ENCODE measurements around the gene ODC1. TPM values are rescaled to one million over a fixed set of nuclear protein-coding genes. Genes with fewer than 3 reads are reported as not detected.
"Not testable (repeated sequence)": the region's sequence is repeated elsewhere in the genome, so short reads cannot be mapped to it uniquely, and the experiment has no call there.

The ODC1 gene
- total RNA-seq, 2 donors from 2014 or later = 104 to 123 TPM

GRCh38 chr2:10493634-10494281, 45.6 kb upstream of the ODC1 start:
- H3K4me1 ChIP-seq (ENCODE audit: control insufficient read depth in 1 of 2, low read depth in 2 of 2) = no peaks in the 10 kb centered on the region
- TF ChIP-seq CTCF (IDR thresholded peaks at IDR 0.05) = no peak
- H3K4me3 ChIP-seq = no peak overlapping the region
- no peak for ATAC-seq (ENCODE audit: insufficient number of reproducible peaks, low FRiP score, low read depth)
- H3K27ac ChIP-seq = no peak overlapping the region
- no peaks in the 10 kb centered on the region for H3K27me3 ChIP-seq (replicated peaks; ENCODE audit: insufficient read depth)
- DNase-seq (ENCODE audit: low spot score) = no peak
- no peaks in the 10 kb centered on the region for H3K9me3 ChIP-seq
- H3K36me3 ChIP-seq = no peaks in the 10 kb centered on the region

GRCh38 chr2:10493075-10493633, 45.0 kb upstream of the ODC1 start:
- no peak overlapping the region for H3K27ac ChIP-seq
- TF ChIP-seq CTCF (IDR thresholded peaks at IDR 0.05) = no peak
- no peaks in the 10 kb centered on the region for H3K27me3 ChIP-seq (replicated peaks; ENCODE audit: insufficient read depth)

GRCh38 chr2:10490806-10491291, 42.7 kb upstream of the ODC1 start:
- DNase-seq (ENCODE audit: low spot score) (no peak), ATAC-seq (ENCODE audit: insufficient number of reproducible peaks, low FRiP score, low read depth) (no peak)
- Histone ChIP-seq H3K4me1 (ENCODE audit: control insufficient read depth in 1 of 2, low read depth in 2 of 2) (no peaks in the 10 kb centered on the region), H3K4me3 (no peak overlapping the region), H3K27me3 (replicated peaks; ENCODE audit: insufficient read depth) (no peaks in the 10 kb centered on the region), H3K36me3 (no peaks in the 10 kb centered on the region), H3K27ac (no peak overlapping the region), H3K9me3 (no peaks in the 10 kb centered on the region)
- no peak for TF ChIP-seq CTCF (IDR thresholded peaks at IDR 0.05)

More at GRCh38 chr2:10493075-10493633, 45.0 kb upstream of the ODC1 start:
- no peak for DNase-seq (ENCODE audit: low spot score)
- Histone ChIP-seq H3K4me3 (no peak overlapping the region), H3K4me1 (ENCODE audit: control insufficient read depth in 1 of 2, low read depth in 2 of 2) (no peaks in the 10 kb centered on the region), H3K9me3 (no peaks in the 10 kb centered on the region), H3K36me3 (no peaks in the 10 kb centered on the region)
- ATAC-seq (ENCODE audit: insufficient number of reproducible peaks, low FRiP score, low read depth) = no peak

GRCh38 chr2:10489842-10490555, 41.9 kb upstream of the ODC1 start:
- DNase-seq (ENCODE audit: low spot score) = no peak
- Histone ChIP-seq H3K27ac (no peak overlapping the region), H3K4me3 (no peak overlapping the region), H3K4me1 (ENCODE audit: control insufficient read depth in 1 of 2, low read depth in 2 of 2) (no peaks in the 10 kb centered on the region), H3K36me3 (no peaks in the 10 kb centered on the region), H3K9me3 (no peaks in the 10 kb centered on the region), H3K27me3 (replicated peaks; ENCODE audit: insufficient read depth) (no peaks in the 10 kb centered on the region)
- no peak for ATAC-seq (ENCODE audit: insufficient number of reproducible peaks, low FRiP score, low read depth)
- TF ChIP-seq CTCF (IDR thresholded peaks at IDR 0.05) = no peak

GRCh38 chr2:10488142-10488541, 40.0 kb upstream of the ODC1 start:
- H3K4me3 ChIP-seq; H3K4me1 ChIP-seq (ENCODE audit: control insufficient read depth in 1 of 2, low read depth in 2 of 2); H3K27ac ChIP-seq; H3K36me3 ChIP-seq; ATAC-seq (ENCODE audit: insufficient number of reproducible peaks, low FRiP score, low read depth); DNase-seq (ENCODE audit: low spot score); H3K27me3 ChIP-seq (replicated peaks; ENCODE audit: insufficient read depth); H3K9me3 ChIP-seq: not testable (repeated sequence)

GRCh38 chr2:10487741-10488104, 39.6 kb upstream of the ODC1 start:
- H3K4me1 ChIP-seq (ENCODE audit: control insufficient read depth in 1 of 2, low read depth in 2 of 2); ATAC-seq (ENCODE audit: insufficient number of reproducible peaks, low FRiP score, low read depth); DNase-seq (ENCODE audit: low spot score); H3K36me3 ChIP-seq; H3K9me3 ChIP-seq; H3K27ac ChIP-seq; H3K4me3 ChIP-seq; H3K27me3 ChIP-seq (replicated peaks; ENCODE audit: insufficient read depth): not testable (repeated sequence)

Data from thoracic aorta (tissue), 2 donors.